HG03095 (cell line): ENCODE results near the gene PABPC5.

Source experiments
- ATAC-seq: cut with Tn5 transposase; IDR thresholded peaks from one replicate; pipeline ENCODE4 v1.9.1; 2021; ENCODE audit warnings: moderate library complexity; ENCODE audit not compliant: unreplicated experiment

The PABPC5 gene

DNA sequence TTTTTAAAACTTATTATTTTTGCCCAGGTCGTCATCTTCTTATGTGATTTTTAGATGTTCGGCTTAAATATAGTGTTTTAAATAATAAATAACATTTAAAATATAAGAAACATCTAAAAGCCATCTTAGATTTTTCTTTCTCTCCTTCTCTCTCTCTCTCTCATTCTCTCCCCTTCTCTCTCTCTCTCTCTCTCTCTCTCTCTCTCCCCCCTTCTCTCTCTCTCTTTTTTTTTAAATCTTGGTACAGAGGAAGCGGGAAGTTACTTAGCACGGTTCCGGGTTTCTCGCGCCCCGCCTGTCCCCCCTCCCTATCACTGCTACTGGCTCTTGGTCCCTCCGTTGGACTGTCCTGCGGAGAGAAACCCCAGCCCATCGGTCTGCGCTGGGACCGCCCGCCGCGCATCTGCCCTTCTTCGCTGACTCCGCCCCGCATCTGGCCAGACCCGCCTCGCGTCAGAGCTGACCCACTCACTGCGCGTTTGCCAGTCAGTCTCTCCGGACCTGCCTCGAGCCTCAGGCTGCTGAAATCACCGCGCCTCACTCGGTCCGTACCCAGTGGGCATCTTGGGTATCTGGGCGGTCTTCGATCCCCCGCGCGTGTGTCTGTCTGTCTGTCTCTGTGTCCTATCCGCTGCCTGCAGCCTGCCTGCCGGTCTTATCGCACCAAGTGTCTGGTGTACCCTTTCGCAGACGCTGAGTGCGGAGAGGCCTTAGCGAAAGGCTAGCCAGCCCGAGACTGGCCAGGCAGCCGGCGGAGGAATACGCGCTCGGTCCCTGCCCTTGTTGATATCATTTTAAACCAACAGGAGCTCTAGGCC lies at the start of gene PABPC5:
Gene PABPC5, plus strand, starts transcription at position 489 of the 818 bp plus-strand sequence. CDS start 739 bp downstream, outside the sequence.
- ATAC-seq, result no peak

DNA sequence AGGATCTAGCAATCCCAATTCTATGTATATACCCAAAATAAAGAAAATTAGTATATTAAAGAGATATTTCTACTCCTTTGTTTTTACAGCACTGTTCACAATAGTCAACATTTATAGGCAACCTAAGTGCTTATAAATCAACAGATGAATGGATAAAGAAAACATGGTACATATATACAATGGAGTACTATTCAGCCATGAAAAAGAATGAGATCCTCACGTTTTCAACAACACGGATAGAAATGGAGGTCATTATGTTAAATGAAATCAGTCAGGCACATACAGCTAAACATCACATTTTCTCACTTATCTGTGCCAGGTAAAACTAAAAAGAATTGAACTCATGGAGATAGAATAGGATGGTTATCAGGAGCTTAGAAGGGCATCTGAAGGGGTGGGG lies 45.6 kb upstream of the PABPC5 start:
- ATAC-seq, result no peak

DNA sequence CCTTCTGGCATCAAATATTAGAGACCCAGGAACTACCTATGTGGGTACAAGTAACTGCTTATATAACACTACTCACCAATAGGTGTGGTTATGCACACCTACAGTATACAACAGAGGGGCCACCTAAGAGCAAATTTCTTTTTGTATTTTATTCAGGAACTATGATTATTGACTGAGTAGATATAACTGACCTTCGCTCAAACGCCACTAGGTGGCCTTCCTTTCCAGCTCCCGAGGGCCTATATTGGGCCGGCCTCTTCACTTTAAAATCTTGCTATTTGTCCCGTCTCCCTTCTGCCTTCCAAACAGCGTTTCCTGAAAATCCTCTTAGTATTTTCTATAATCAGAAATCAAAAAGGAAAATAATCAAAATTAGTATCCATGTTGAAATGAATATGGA lies 19.9 kb upstream of the PABPC5 start:
- ATAC-seq, result no peak

DNA sequence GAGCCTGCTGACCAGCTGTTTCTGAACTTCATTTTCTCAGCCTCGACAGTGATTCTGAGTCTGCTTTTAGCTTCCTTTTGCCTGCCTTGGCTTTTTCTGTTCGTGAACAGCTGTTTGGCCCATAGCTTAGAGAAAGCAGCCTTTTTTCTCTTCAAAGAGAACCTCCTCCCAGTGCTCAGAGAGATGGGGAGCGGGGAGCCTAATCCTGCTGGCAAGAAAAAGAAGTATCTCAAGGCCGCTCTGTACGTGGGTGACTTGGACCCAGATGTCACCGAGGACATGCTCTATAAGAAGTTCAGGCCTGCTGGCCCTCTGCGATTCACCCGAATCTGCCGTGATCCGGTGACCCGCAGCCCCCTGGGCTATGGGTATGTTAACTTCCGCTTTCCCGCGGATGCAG lies 756 bp downstream of the PABPC5 start:
- ATAC-seq, result no peak
